Subcutaneous adipose tissue (tissue), 4 donors: Measurements from ENCODE around the gene GFRA4. TPM values are rescaled to one million over a fixed set of nuclear protein-coding genes. Genes with fewer than 3 reads are reported as not detected.

Experiments
- CTCF ChIP-seq: fragments of 450-650 bp; IDR thresholded peaks from one replicate; pipeline ENCODE4 v1.5.1; 2016; ENCODE audit warnings: low read depth, mild to moderate bottlenecking, control low read depth, antibody characterized with exemption, moderate library complexity
- total RNA-seq, 4 donors: library from RNA; depleted of rRNA; stranded (reverse); fragments of >200 nt; gene quantifications; one replicate each; pipeline ENCODE4 v1.1.0, GENCODE V29; 2016

GFRA4 gene
- total RNA-seq, 4 donors from 2014 or later, result not detected

DNA sequence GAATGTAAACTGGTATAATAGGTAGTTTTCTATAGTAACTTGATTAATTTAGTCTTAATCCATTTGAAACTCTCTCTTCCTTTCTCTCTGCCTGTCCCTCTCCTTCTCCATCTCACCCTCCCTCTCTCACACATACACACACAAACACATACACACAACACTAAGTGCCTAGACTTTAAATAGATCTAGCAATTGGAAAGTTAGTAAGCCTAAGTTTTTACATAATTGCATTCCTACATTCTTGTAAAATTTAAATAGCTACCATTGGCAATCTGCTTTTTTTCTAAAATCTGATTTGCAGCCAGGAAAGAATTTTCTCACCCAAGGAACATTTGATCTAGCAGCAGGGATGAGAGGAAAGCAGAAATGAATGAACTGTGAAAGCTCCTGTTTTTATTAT, 15.7 kb downstream of the GFRA4 start:
- TF ChIP-seq CTCF, result no peak

GRCh38 chr20:3646651-3647050, 16.5 kb downstream of the GFRA4 start:
- TF ChIP-seq CTCF, result no peak

DNA sequence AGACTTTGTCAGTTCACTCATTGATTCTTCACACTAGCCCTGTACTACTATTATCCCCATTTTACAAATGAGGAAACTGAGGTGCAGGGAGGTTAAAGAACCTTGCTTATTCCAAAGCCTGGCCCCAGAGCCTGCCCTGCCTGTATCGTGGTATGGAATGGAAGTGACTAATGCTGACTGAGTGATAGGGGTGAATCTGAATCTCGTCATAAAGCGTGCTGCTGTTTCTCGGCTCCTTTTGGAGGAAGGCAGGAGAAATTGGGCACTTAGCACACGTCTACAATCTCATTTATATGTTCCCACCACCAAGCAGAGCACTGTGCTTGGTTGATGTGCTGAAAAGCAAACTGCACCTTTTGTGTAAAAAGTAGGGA, 17.1 kb downstream of the GFRA4 start:
- TF ChIP-seq CTCF, result no peak

GRCh38 chr20:3645309-3646066, 17.7 kb downstream of the GFRA4 start:
- no peak for TF ChIP-seq CTCF

DNA sequence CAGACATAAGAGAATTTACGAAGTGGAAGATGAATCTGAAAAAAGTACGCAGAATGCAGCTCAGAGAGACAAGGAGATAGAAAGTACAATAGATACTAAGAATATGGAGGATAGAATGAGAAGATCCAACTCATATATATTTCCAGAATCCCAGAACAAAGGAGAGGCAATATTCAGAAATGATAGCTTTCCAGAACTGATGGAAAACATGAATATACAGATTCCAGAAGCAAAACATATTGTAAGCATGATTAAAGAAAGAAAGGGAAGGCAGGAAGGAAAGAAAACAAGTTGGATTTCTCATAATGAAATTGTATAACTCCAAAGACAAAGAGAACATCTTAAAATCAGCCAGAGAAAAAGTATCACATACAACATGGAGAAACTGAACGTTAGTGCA, 22.9 kb downstream of the GFRA4 start:
- no peak for TF ChIP-seq CTCF

DNA sequence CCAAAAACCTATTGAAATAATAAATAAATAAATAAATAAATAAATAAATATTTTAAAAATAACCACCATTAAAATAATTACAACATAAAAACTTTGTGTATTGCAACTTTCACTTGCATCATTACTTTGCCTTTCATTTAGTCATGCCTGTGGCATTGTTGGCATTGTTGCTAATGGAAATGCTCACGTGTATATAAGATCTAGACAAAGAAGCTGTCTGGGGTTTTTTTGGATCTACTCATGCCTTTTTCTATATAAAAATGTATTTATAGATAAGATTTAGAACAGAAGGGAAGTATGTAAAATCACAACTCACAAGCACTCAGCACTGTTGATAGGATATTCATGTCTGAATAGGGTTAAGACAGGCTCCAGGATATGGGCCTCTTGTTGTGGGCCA, 27.9 kb downstream of the GFRA4 start:
- TF ChIP-seq CTCF, result no peak

DNA sequence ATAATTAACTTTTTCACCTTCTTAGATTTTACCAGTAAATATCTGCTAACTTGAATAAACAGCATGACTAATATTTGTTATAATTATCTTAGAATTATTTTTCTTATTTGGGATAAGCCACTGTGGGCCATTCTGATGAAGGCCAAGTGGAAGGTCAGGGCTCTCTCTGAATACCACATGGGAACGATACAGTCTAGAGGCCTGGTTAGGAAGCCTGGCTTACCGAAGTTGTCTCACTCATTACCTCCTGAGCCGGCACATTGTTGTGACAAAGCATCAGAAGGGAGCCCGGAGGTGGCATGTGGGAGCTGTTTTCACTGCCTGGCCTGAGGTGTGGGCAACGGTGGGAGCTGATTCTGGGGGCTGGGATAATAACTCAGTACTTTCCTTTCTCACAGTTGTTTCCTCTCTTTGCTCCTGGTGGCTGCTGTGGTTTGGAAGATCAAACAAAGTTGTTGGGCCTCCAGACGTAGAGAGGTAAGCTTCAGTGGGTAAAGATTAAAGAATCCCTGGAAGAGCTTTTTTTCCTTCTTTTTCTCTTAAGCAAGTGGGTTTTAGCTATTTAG, 29.2 kb downstream of the GFRA4 start:
- TF ChIP-seq CTCF, result no peak
